T-helper 17 cell (primary cell): Measurements from ENCODE around the gene THPO. TPM values are rescaled to one million over a fixed set of nuclear protein-coding genes. Genes with fewer than 3 reads are reported as not detected.

Source experiments
- ATAC-seq: fragments of 150-1000 bp; cut with Tn5 transposase; 2 replicates; pipeline ENCODE4 v1.10.0; 2021; ENCODE audit warnings: mild to moderate bottlenecking, moderate library complexity
- DNase-seq, 3 donors: peaks; one replicate each; pipeline versions ENCODE4 v3.0.0 to v3.0.0-alpha.2; 2020 to 2021
- H3K9me3 ChIP-seq: one replicate; pipeline ENCODE4 v1.7.0; 2013; ENCODE audit warnings: low read length, mild to moderate bottlenecking; ENCODE audit not compliant: control insufficient read depth, poor library complexity, severe bottlenecking
- H3K27ac Mint-ChIP-seq: one replicate; pipeline ENCODE4 v1.8.0; 2022; ENCODE audit warnings: mild to moderate bottlenecking, moderate library complexity, mixed read lengths
- H3K27me3 Mint-ChIP-seq: one replicate; pipeline ENCODE4 v1.8.0; 2022; ENCODE audit warnings: mixed read lengths
- H3K36me3 Mint-ChIP-seq: one replicate; pipeline ENCODE4 v1.8.0; 2022; ENCODE audit warnings: low read depth, mixed read lengths
- H3K4me1 Mint-ChIP-seq: one replicate; pipeline ENCODE4 v1.8.0; 2022; ENCODE audit warnings: mild to moderate bottlenecking, mixed read lengths
- H3K4me3 Mint-ChIP-seq: one replicate; pipeline ENCODE4 v1.8.0; 2022; ENCODE audit warnings: mild to moderate bottlenecking, moderate library complexity, mixed read lengths
- total RNA-seq, 4 donors: library from RNA in 2 of 4; stranded (reverse) in 2 of 4; gene quantifications; one replicate each; pipeline ENCODE4 v1.2.3 and lab custom pipeline; 2022 to 2026

Gene THPO
- total RNA-seq, 2 donors from 2014 or later, result not detected

GRCh38 chr3:184391266-184391665, 13.3 kb upstream of the THPO start:
- no peak overlapping the region for H3K4me3 Mint-ChIP-seq
- no peaks in the 10 kb centered on the region for H3K9me3 ChIP-seq
- peaks cover 2% of the 10 kb centered on the region for H3K36me3 Mint-ChIP-seq
- ATAC-seq (no peak), DNase-seq (no peak)
- H3K27ac Mint-ChIP-seq, result no peak overlapping the region
- H3K27me3 Mint-ChIP-seq, result peaks cover 56% of the 10 kb centered on the region
- H3K4me1 Mint-ChIP-seq, result peaks cover 2% of the 10 kb centered on the region

- Mint-ChIP-seq H3K36me3 (peaks cover 2% of the 10 kb centered on the region), H3K4me1 (peaks cover 2% of the 10 kb centered on the region), H3K27ac (no peak overlapping the region), H3K4me3 (no peak overlapping the region), H3K27me3 (peaks cover 59% of the 10 kb centered on the region)
- ATAC-seq, result no peak
- no peak for DNase-seq
- no peaks in the 10 kb centered on the region for H3K9me3 ChIP-seq
Measured at GRCh38 chr3:184389935-184390528, 12.0 kb upstream of the THPO start.

- Mint-ChIP-seq H3K27me3 (peaks cover 63% of the 10 kb centered on the region), H3K27ac (no peak overlapping the region), H3K4me3 (no peak overlapping the region), H3K36me3 (peaks cover 2% of the 10 kb centered on the region), H3K4me1 (peaks cover 2% of the 10 kb centered on the region)
- ATAC-seq (no peak), DNase-seq (no peak)
- no peaks in the 10 kb centered on the region for H3K9me3 ChIP-seq
Measured at GRCh38 chr3:184389384-184389783, 11.4 kb upstream of the THPO start.

GRCh38 chr3:184388936-184389230, 10.9 kb upstream of the THPO start:
- Mint-ChIP-seq H3K27ac (no peak overlapping the region), H3K4me1 (peaks cover 2% of the 10 kb centered on the region), H3K27me3 (peaks cover 65% of the 10 kb centered on the region), H3K36me3 (peaks cover 2% of the 10 kb centered on the region), H3K4me3 (no peak overlapping the region)
- no peaks in the 10 kb centered on the region for H3K9me3 ChIP-seq
- DNase-seq (no peak), ATAC-seq (no peak)

- Mint-ChIP-seq H3K4me1 (peaks cover 2% of the 10 kb centered on the region), H3K27ac (no peak overlapping the region), H3K36me3 (peaks cover 2% of the 10 kb centered on the region), H3K27me3 (peaks cover 64% of the 10 kb centered on the region), H3K4me3 (no peak overlapping the region)
- ATAC-seq, result no peak
- no peak for DNase-seq
- no peaks in the 10 kb centered on the region for H3K9me3 ChIP-seq
Measured at GRCh38 chr3:184388164-184388935, 10.3 kb upstream of the THPO start.

- DNase-seq (no peak), ATAC-seq (no peak)
- H3K9me3 ChIP-seq, result no peaks in the 10 kb centered on the region
- no peak overlapping the region for H3K27ac Mint-ChIP-seq
- H3K4me3 Mint-ChIP-seq, result no peak overlapping the region
- H3K27me3 Mint-ChIP-seq, result peaks cover 71% of the 10 kb centered on the region
- H3K36me3 Mint-ChIP-seq, result peaks cover 2% of the 10 kb centered on the region
- peaks cover 2% of the 10 kb centered on the region for H3K4me1 Mint-ChIP-seq
Measured at GRCh38 chr3:184387174-184387714, 9.2 kb upstream of the THPO start.

GRCh38 chr3:184386047-184386806, 8.2 kb upstream of the THPO start:
- H3K36me3 Mint-ChIP-seq, result peaks cover 2% of the 10 kb centered on the region
- no peak for ATAC-seq
- H3K4me1 Mint-ChIP-seq, result peaks cover 2% of the 10 kb centered on the region
- DNase-seq, result no peak
- peaks cover 71% of the 10 kb centered on the region for H3K27me3 Mint-ChIP-seq
- H3K9me3 ChIP-seq, result no peaks in the 10 kb centered on the region
- no peak overlapping the region for H3K27ac Mint-ChIP-seq
- no peak overlapping the region for H3K4me3 Mint-ChIP-seq

GRCh38 chr3:184384856-184385422, 6.9 kb upstream of the THPO start:
- H3K4me3 Mint-ChIP-seq, result no peak overlapping the region

GRCh38 chr3:184384342-184384741, 6.3 kb upstream of the THPO start:
- H3K27me3 Mint-ChIP-seq, result peaks cover 65% of the 10 kb centered on the region
- H3K4me3 Mint-ChIP-seq, result no peak overlapping the region
- peaks cover 2% of the 10 kb centered on the region for H3K4me1 Mint-ChIP-seq
- H3K27ac Mint-ChIP-seq, result no peak overlapping the region
- H3K9me3 ChIP-seq, result no peaks in the 10 kb centered on the region
- peaks cover 2% of the 10 kb centered on the region for H3K36me3 Mint-ChIP-seq
- DNase-seq (no peak), ATAC-seq (no peak)

More at GRCh38 chr3:184384856-184385422, 6.9 kb upstream of the THPO start:
- ATAC-seq, result no peak
- peaks cover 2% of the 10 kb centered on the region for H3K4me1 Mint-ChIP-seq
- H3K9me3 ChIP-seq, result no peaks in the 10 kb centered on the region
- peaks cover 64% of the 10 kb centered on the region for H3K27me3 Mint-ChIP-seq
- DNase-seq, result no peak
- H3K36me3 Mint-ChIP-seq, result peaks cover 2% of the 10 kb centered on the region
- no peak overlapping the region for H3K27ac Mint-ChIP-seq

GRCh38 chr3:184383033-184383740, 5.2 kb upstream of the THPO start:
- no peak for DNase-seq
- no peaks in the 10 kb centered on the region for H3K9me3 ChIP-seq
- no peak for ATAC-seq
- H3K4me3 Mint-ChIP-seq, result no peak overlapping the region
- no peak overlapping the region for H3K27ac Mint-ChIP-seq
- peaks cover 3% of the 10 kb centered on the region for H3K36me3 Mint-ChIP-seq
- peaks cover 70% of the 10 kb centered on the region for H3K27me3 Mint-ChIP-seq
- peaks cover 2% of the 10 kb centered on the region for H3K4me1 Mint-ChIP-seq

- H3K9me3 ChIP-seq, result no peaks in the 10 kb centered on the region
- Mint-ChIP-seq H3K27me3 (peaks cover 70% of the 10 kb centered on the region), H3K27ac (no peak overlapping the region), H3K4me3 (no peak overlapping the region), H3K4me1 (peaks cover 2% of the 10 kb centered on the region), H3K36me3 (peaks cover 2% of the 10 kb centered on the region)
- DNase-seq (no peak), ATAC-seq (no peak)
Measured at GRCh38 chr3:184382326-184383032, 4.5 kb upstream of the THPO start.
